ENCODE measurements around the gene APCDD1L. TPM values are rescaled to one million over a fixed set of nuclear protein-coding genes. Genes with fewer than 3 reads are reported as not detected.

APCDD1L gene
- total RNA-seq, 1 donor from 2014 or later, result 5.1 TPM

GRCh38 chr20:58466729-58467571, 48.2 kb downstream of the APCDD1L start:
- Histone ChIP-seq H3K4me3 (ENCODE audit: low read depth, low read length) (no peak overlapping the region), H3K27me3 (ENCODE audit: control insufficient read depth, insufficient read depth, low read length) (peaks cover 4% of the 10 kb centered on the region), H3K36me3 (ENCODE audit: control insufficient read depth, insufficient read depth, low read length) (no peaks in the 10 kb centered on the region)
- no peak for DNase-seq (ENCODE audit: low read depth)
- TF ChIP-seq, protein P1, sequence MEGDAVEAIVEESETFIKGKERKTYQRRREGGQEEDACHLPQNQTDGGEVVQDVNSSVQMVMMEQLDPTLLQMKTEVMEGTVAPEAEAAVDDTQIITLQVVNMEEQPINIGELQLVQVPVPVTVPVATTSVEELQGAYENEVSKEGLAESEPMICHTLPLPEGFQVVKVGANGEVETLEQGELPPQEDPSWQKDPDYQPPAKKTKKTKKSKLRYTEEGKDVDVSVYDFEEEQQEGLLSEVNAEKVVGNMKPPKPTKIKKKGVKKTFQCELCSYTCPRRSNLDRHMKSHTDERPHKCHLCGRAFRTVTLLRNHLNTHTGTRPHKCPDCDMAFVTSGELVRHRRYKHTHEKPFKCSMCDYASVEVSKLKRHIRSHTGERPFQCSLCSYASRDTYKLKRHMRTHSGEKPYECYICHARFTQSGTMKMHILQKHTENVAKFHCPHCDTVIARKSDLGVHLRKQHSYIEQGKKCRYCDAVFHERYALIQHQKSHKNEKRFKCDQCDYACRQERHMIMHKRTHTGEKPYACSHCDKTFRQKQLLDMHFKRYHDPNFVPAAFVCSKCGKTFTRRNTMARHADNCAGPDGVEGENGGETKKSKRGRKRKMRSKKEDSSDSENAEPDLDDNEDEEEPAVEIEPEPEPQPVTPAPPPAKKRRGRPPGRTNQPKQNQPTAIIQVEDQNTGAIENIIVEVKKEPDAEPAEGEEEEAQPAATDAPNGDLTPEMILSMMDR (IDR thresholded peaks at IDR 0.05; ENCODE audit: insufficient read depth, low read length, poor library complexity, severe bottlenecking), result no peak

DNA sequence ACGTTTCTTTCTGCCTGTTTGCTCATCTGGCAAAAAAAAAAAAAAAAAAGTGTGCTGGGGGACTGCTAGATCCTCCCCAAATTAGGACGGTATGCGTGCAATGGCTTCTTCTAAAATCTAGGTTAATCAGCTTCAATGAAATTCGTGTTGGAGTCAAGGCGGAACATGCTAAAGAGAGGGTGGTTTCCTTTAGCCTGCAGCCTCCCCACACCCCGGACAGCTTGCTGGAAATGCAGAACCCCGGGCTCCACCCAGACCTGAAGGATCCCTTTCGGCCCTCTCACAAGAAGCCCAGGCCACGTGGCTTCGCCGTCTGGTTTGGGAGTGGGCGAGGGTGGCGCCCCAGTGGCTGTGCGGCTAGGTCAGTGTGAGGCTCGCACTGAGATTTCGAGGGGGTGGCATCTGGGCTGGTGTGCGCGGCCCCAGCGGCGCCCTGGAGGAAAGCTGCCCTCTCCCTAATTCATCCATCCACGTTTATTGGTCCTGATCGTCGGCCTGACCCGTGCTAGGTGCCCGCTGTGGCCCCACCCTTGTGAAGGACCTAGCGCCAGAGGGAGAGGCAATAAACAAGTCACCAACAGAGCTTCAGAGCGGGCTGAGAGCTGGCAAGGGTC, 49.0 kb downstream of the APCDD1L start:
- TF ChIP-seq, protein P1 (IDR thresholded peaks at IDR 0.05; ENCODE audit: insufficient read depth, low read length, poor library complexity, severe bottlenecking), result no peak
- no peak for DNase-seq (ENCODE audit: low read depth)
- no peaks in the 10 kb centered on the region for H3K36me3 ChIP-seq (ENCODE audit: control insufficient read depth, insufficient read depth, low read length)
- H3K4me3 ChIP-seq (ENCODE audit: low read depth, low read length), result no peak overlapping the region
- H3K27me3 ChIP-seq (ENCODE audit: control insufficient read depth, insufficient read depth, low read length), result peaks cover 4% of the 10 kb centered on the region

DNA sequence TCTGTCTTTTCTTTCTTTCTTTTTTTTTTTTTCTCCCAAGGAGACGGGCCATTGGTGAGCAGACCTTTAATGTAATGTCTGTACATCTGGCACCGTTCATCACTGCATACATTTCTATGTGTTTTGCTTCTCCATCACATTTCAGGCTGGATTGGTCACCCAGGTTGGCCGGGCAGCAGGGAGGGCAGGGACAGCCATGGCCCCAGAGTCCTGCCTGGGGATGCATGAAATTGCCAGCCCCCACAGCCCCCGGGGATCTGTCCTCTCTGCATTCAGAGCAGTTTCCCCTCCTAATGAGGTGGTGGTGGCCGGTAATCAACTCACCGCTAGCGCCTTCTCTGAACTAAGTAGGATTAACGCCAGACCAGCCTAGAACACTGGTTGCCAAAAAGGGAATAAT, 50.4 kb downstream of the APCDD1L start:
- Histone ChIP-seq H3K4me3 (ENCODE audit: low read depth, low read length) (no peak overlapping the region), H3K36me3 (ENCODE audit: control insufficient read depth, insufficient read depth, low read length) (no peaks in the 10 kb centered on the region), H3K27me3 (ENCODE audit: control insufficient read depth, insufficient read depth, low read length) (peaks cover 4% of the 10 kb centered on the region)
- no peak for DNase-seq (ENCODE audit: low read depth)
- TF ChIP-seq, protein P1 (IDR thresholded peaks at IDR 0.05; ENCODE audit: insufficient read depth, low read length, poor library complexity, severe bottlenecking), result no peak

DNA sequence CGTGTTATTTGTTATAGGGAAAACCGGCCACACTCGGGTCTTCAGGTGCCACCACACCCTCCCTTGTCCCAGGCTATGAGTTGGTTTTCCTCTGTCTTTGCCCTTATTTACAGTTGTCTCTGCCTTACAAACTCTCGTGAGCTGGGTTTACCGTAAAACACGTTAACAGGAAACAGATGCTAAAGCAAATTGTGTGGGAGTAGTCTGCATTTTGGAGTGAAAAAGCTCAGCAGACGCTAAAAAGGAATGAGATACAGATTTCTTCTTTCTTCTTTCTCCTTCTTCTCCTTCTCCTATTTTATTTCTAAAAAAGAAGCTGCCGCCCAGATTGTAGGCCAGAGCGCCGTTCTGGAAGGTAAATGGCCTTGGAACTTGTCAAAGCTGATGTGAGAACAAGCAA, 51.9 kb downstream of the APCDD1L start:
- peaks cover 4% of the 10 kb centered on the region for H3K27me3 ChIP-seq (ENCODE audit: control insufficient read depth, insufficient read depth, low read length)
- no peak for DNase-seq (ENCODE audit: low read depth)
- TF ChIP-seq, protein P1 (IDR thresholded peaks at IDR 0.05; ENCODE audit: insufficient read depth, low read length, poor library complexity, severe bottlenecking), result no peak
- H3K4me3 ChIP-seq (ENCODE audit: low read depth, low read length), result no peak overlapping the region
- no peaks in the 10 kb centered on the region for H3K36me3 ChIP-seq (ENCODE audit: control insufficient read depth, insufficient read depth, low read length)

DNA sequence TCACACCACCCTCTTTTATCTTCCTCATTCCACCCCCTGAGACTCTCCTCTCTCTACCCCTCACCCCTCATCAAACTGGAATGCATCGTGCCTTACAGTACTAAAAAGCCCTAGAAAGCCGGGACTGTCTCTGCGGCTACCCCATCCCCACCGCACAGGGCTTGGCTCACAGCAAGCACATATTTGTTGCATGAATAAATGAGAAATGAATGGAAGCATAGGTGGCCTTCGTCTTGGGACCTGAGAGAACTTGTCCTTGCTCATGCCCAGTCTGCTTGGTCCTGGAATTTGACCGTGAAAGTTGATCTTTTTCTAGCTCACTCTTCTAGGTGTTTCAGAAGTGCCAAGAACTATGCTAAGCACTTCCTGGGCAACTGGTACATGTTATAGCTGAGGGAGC, 53.3 kb downstream of the APCDD1L start:
- H3K4me3 ChIP-seq (ENCODE audit: low read depth, low read length), result no peak overlapping the region
- peaks cover under 1% of the 10 kb centered on the region for H3K27me3 ChIP-seq (ENCODE audit: control insufficient read depth, insufficient read depth, low read length)
- no peaks in the 10 kb centered on the region for H3K36me3 ChIP-seq (ENCODE audit: control insufficient read depth, insufficient read depth, low read length)
- TF ChIP-seq, protein P1 (IDR thresholded peaks at IDR 0.05; ENCODE audit: insufficient read depth, low read length, poor library complexity, severe bottlenecking), result no peak
- no peak for DNase-seq (ENCODE audit: low read depth)

Measured in kidney epithelial cell (primary cell).